ENCODE data around the gene NAV3. TPM values are rescaled to one million over a fixed set of nuclear protein-coding genes. Genes with fewer than 3 reads are reported as not detected.

NAV3 gene
- total and polyA plus RNA-seq, 4 donors: 0.22 to 1.7 (median 0.71) TPM

- WGBS: 75% methylated on average over 2 of the region's 2 CpGs
- no peak overlapping the region for H3K27ac ChIP-seq (ENCODE audit: low read depth in 1 of 2, low read length in 2 of 2)
Measured at GRCh38 chr12:77800501-77800900, 30.2 kb upstream of the NAV3 start.

GRCh38 chr12:77808534-77808933 lies 22.2 kb upstream of the NAV3 start:
- H3K9me3 ChIP-seq (ENCODE audit: control insufficient read depth in 4 of 4, low read length in 3 of 4): peaks cover 0 to 3% (median 0%) of the 10 kb centered on the region in 4 donors
- no peaks in the 10 kb centered on the region for H3K4me1 ChIP-seq (ENCODE audit: control insufficient read depth in 4 of 4, insufficient read depth in 4 of 4, low read length in 3 of 4)
- 81% methylated on average over 9 of the region's 9 CpGs for WGBS
- no peak overlapping the region for H3K4me3 ChIP-seq (ENCODE audit: low read depth in 1 of 3, low read length in 3 of 3)
- H3K27ac ChIP-seq (ENCODE audit: low read depth in 1 of 2, low read length in 2 of 2): no peak overlapping the region
- H3K9ac ChIP-seq (ENCODE audit: low read depth in 1 of 2, low read length in 2 of 2): no peak overlapping the region
- no peaks in the 10 kb centered on the region for H3K27me3 ChIP-seq (ENCODE audit: control insufficient read depth in 4 of 4, insufficient read depth in 4 of 4, low read length in 3 of 4)
- no peaks in the 10 kb centered on the region for H3K36me3 ChIP-seq (ENCODE audit: control insufficient read depth in 4 of 4, insufficient read depth in 3 of 4, low read depth in 1 of 4, low read length in 3 of 4)
- DNase-seq (ENCODE audit: low spot score): no peak
- TF ChIP-seq ATF3 (IDR thresholded peaks at IDR 0.05): no peak
- no peak for TF ChIP-seq RXRA (IDR thresholded peaks at IDR 0.05)
- no peak for TF ChIP-seq RAD21 (IDR thresholded peaks at IDR 0.05)
- TF ChIP-seq JUND (IDR thresholded peaks at IDR 0.05): no peak
- TF ChIP-seq MAX (IDR thresholded peaks at IDR 0.05): no peak
- no peak for TF ChIP-seq CTCF (IDR thresholded peaks at IDR 0.05; ENCODE audit: low read depth, low read length, missing input control)
- TF ChIP-seq TAF1 (conservative IDR thresholded peaks at IDR 0.05): no peak
- TF ChIP-seq FOXA2 (IDR thresholded peaks at IDR 0.05): no peak
- TF ChIP-seq FOXA1 (IDR thresholded peaks at IDR 0.05): no peak

More at GRCh38 chr12:77800501-77800900, 30.2 kb upstream of the NAV3 start:
- Histone ChIP-seq H3K9me3 (ENCODE audit: control insufficient read depth in 4 of 4, low read length in 3 of 4) (peaks cover 0 to 3% (median 0%) of the 10 kb centered on the region in 4 donors), H3K27me3 (ENCODE audit: control insufficient read depth in 4 of 4, insufficient read depth in 4 of 4, low read length in 3 of 4) (no peaks in the 10 kb centered on the region), H3K36me3 (ENCODE audit: control insufficient read depth in 4 of 4, insufficient read depth in 3 of 4, low read depth in 1 of 4, low read length in 3 of 4) (no peaks in the 10 kb centered on the region), H3K4me1 (ENCODE audit: control insufficient read depth in 4 of 4, insufficient read depth in 4 of 4, low read length in 3 of 4) (no peaks in the 10 kb centered on the region), H3K4me3 (ENCODE audit: low read depth in 1 of 3, low read length in 3 of 3) (no peak overlapping the region), H3K9ac (ENCODE audit: low read depth in 1 of 2, low read length in 2 of 2) (no peak overlapping the region)
- TF ChIP-seq HNF4G (IDR thresholded peaks at IDR 0.05) (no peak), RAD21 (IDR thresholded peaks at IDR 0.05) (no peak), REST (IDR thresholded peaks at IDR 0.05) (no peak), FOXA1 (IDR thresholded peaks at IDR 0.05) (no peak), YY1 (IDR thresholded peaks at IDR 0.05) (no peak), ZBTB33 (IDR thresholded peaks at IDR 0.05) (no peak), EGR1 (IDR thresholded peaks at IDR 0.05; ENCODE audit: low read depth in 2 of 2) (no peak), ATF3 (IDR thresholded peaks at IDR 0.05) (no peak), JUND (IDR thresholded peaks at IDR 0.05) (no peak), TAF1 (conservative IDR thresholded peaks at IDR 0.05) (no peak), NR2F2 (IDR thresholded peaks at IDR 0.05) (no peak), MAX (IDR thresholded peaks at IDR 0.05) (no peak), GABPA (IDR thresholded peaks at IDR 0.05 in 1 of 2, conservative IDR thresholded peaks at IDR 0.05 in 1 of 2) (no peak)
- DNase-seq (ENCODE audit: low spot score): no peak
